HCT116 (cell line): ENCODE data around the gene HOXD13. TPM values are rescaled to one million over a fixed set of nuclear protein-coding genes. Genes with fewer than 3 reads are reported as not detected.

Source experiments
- ATAC-seq: fragments of 200-7000 bp; cut with Tn5 transposase; 2 replicates; pipeline ENCODE4 v1.9.1; 2020; ENCODE audit warnings: mild to moderate bottlenecking, moderate library complexity
- BruUV-seq: library from RNA; stranded (reverse); fragments of 400-500 nt; replicated peaks from 2 replicates; lab custom pipeline; 2021; lab: Mats Ljungman, UMichigan
- CTCF ChIA-PET: fragments of 300-600 bp; sonication (Branson Sonifier 250); formaldehyde crosslinking; loops from one replicate; lab custom pipeline; 2021; ENCODE audit warnings: antibody characterized with exemption; lab: Charles Lee
- POLR2A ChIA-PET: fragments of 300-600, 350-600 bp; sonication (Branson Sonifier 250); formaldehyde crosslinking; loops from one replicate; lab custom pipeline; 2021; ENCODE audit warnings: antibody characterized with exemption; lab: Charles Lee
- RAD21 ChIA-PET, 2 experiments: fragments of 300-600 bp; sonication (Branson Sonifier 250); formaldehyde crosslinking; loops; one replicate each; lab custom pipeline; 2023; ENCODE audit warnings: low total read pairs in 2 of 2; ENCODE audit not compliant: uncharacterized antibody in 2 of 2, unreplicated experiment in 2 of 2, low non-redundant PET in 1 of 2; lab: Charles Lee
- DNase-seq: peaks from one replicate; pipeline ENCODE4 v3.0.0-alpha.2; 2010; ENCODE audit warnings: low read depth, low spot score
- H2AFZ ChIP-seq: fragments of 200-600 bp; shearing (Covaris generic), sonication (generic); 2 replicates; pipeline ENCODE4 v1.6.1; 2017; ENCODE audit warnings: low read depth, mixed run types, mixed read lengths, antibody characterized with exemption, low read length; ENCODE audit not compliant: poor library complexity, severe bottlenecking
- H3K27ac ChIP-seq: 2 replicates; pipeline ENCODE4 v1.5.1; 2012; ENCODE audit warnings: low read depth, low read length
- H3K27me3 ChIP-seq: fragments of 200-600 bp; sonication (generic); 2 replicates; pipeline ENCODE4 v1.6.1; 2016; ENCODE audit warnings: mixed run types, low read length, mixed read lengths; ENCODE audit not compliant: insufficient read depth
- H3K36me3 ChIP-seq, 2 experiments: fragments of 200-500 bp in 1 of 2; fragments of 200-600 bp in 1 of 2; sonication (Bioruptor generic) in 1 of 2; sonication (generic) in 1 of 2; 2 replicates each; pipeline versions ENCODE4 v1.5.1 to v1.6.1; 2014 to 2016; ENCODE audit warnings: low read length in 2 of 2, inconsistent platforms in 1 of 2, mixed read lengths in 1 of 2, mixed run types in 1 of 2; ENCODE audit not compliant: insufficient read depth in 2 of 2, control insufficient read depth in 1 of 2
- H3K4me1 ChIP-seq, 2 experiments: fragments of 200-600 bp in 1 of 2; sonication (generic) in 1 of 2; 2 replicates each; pipeline versions ENCODE4 v1.5.1 to v1.6.1; 2012 to 2017; ENCODE audit warnings: low read length in 2 of 2, inconsistent platforms in 1 of 2, mild to moderate bottlenecking in 1 of 2, mixed read lengths in 1 of 2, mixed run types in 1 of 2, moderate library complexity in 1 of 2; ENCODE audit not compliant: insufficient read depth in 2 of 2, control insufficient read depth in 1 of 2
- H3K4me2 ChIP-seq: fragments of 200-600 bp; sonication (generic); 2 replicates; pipeline ENCODE4 v1.6.1; 2017; ENCODE audit warnings: mixed run types, low read length, mixed read lengths
- H3K4me3 ChIP-seq, 2 experiments: fragments of 200-600 bp in 1 of 2; sonication (generic) in 1 of 2; replicated peaks in 1 of 2; 2 replicates each; pipeline ENCODE4 v1.5.1; 2011 to 2016; ENCODE audit warnings: low read length in 2 of 2, control low read depth in 1 of 2, low read depth in 1 of 2, mild to moderate bottlenecking in 1 of 2, mixed read lengths in 1 of 2, mixed run types in 1 of 2
- H3K79me2 ChIP-seq: fragments of 200-600 bp; sonication (generic); 2 replicates; pipeline ENCODE4 v1.6.1; 2017; ENCODE audit warnings: mild to moderate bottlenecking, mixed run types, low read length, moderate library complexity, mixed read lengths; ENCODE audit not compliant: insufficient read depth
- H3K9ac ChIP-seq: fragments of 200-600 bp; sonication (generic); 2 replicates; pipeline ENCODE4 v1.6.1; 2016; ENCODE audit warnings: low read length, mixed read lengths
- H3K9me2 ChIP-seq: fragments of 200-600 bp; sonication (generic), shearing (Covaris generic); 2 replicates; pipeline ENCODE4 v1.6.1; 2017; ENCODE audit warnings: mixed run types, mild to moderate bottlenecking, moderate library complexity; ENCODE audit not compliant: insufficient read depth
- H3K9me3 ChIP-seq, 2 experiments: fragments of 200-500 bp in 1 of 2; fragments of 200-600 bp in 1 of 2; sonication (Bioruptor generic) in 1 of 2; sonication (generic) in 1 of 2; 2 replicates each; pipeline ENCODE4 v1.6.1; 2014 to 2017; ENCODE audit warnings: low read length in 2 of 2, mixed read lengths in 2 of 2, inconsistent platforms in 1 of 2, low read depth in 1 of 2, mild to moderate bottlenecking in 1 of 2, mixed run types in 1 of 2, moderate library complexity in 1 of 2; ENCODE audit not compliant: control insufficient read depth in 1 of 2, insufficient read depth in 1 of 2
- H4K20me1 ChIP-seq: fragments of 200-600 bp; sonication (generic), shearing (Covaris generic); 2 replicates; pipeline ENCODE4 v1.6.1; 2017; ENCODE audit warnings: mixed run types, mild to moderate bottlenecking, moderate library complexity; ENCODE audit not compliant: insufficient read depth
- CEBPB ChIP-seq: IDR thresholded peaks from 2 replicates; pipeline ENCODE4 v1.6.1; 2012; ENCODE audit warnings: low read depth
- EGR1 ChIP-seq: IDR thresholded peaks from 2 replicates; pipeline ENCODE4 v1.6.1; 2012; ENCODE audit warnings: low read depth
- EZH2 ChIP-seq: fragments of 200-600 bp; sonication (generic); IDR thresholded peaks from 2 replicates; pipeline ENCODE4 v1.6.1; 2017; ENCODE audit warnings: antibody characterized with exemption, mixed run types
- EZH2phosphoT487 ChIP-seq: fragments of 200-600 bp; IDR thresholded peaks from 2 replicates; pipeline ENCODE4 v1.6.1; 2018; ENCODE audit warnings: antibody characterized with exemption, borderline replicate concordance
- FOSL1 ChIP-seq: IDR thresholded peaks from 2 replicates; pipeline ENCODE4 v1.6.1; 2012; ENCODE audit warnings: low read depth
- JUND ChIP-seq: IDR thresholded peaks from 2 replicates; pipeline ENCODE4 v1.6.1; 2012
- POLR2A ChIP-seq: IDR thresholded peaks from 2 replicates; pipeline ENCODE4 v1.7.0; 2011; ENCODE audit warnings: borderline replicate concordance; ENCODE audit not compliant: insufficient read depth, insufficient read length; ENCODE audit errors: extremely low read depth
- SIN3A ChIP-seq: IDR thresholded peaks from 2 replicates; pipeline ENCODE4 v1.6.1; 2012; ENCODE audit warnings: low read depth
- SP1 ChIP-seq: IDR thresholded peaks from 2 replicates; pipeline ENCODE4 v1.6.1; 2012; ENCODE audit warnings: low read depth
- YY1 ChIP-seq: IDR thresholded peaks from 2 replicates; pipeline ENCODE4 v1.6.1; 2011; ENCODE audit warnings: low read length, low read depth, moderate library complexity, mild to moderate bottlenecking; ENCODE audit not compliant: insufficient replicate concordance; ENCODE audit errors: extremely low read depth
- intact Hi-C: fragments of 100-400 bp; cut with micrococcal nuclease; formaldehyde crosslinking; loops from 2 replicates; pipeline ENCODE4 v1.10.0; 2022
- total RNA-seq: library from RNA; stranded (reverse); gene quantifications from one replicate; pipeline ENCODE4 v1.2.1, GENCODE V29; 2021; ENCODE audit not compliant: unreplicated experiment
- TF ChIP-seq, protein P1 (sequence below): IDR thresholded peaks from 2 replicates; pipeline ENCODE4 v1.6.1; 2012

HOXD13 gene
- total RNA-seq, 1 experiment from 2014 or later: not detected

DNA sequence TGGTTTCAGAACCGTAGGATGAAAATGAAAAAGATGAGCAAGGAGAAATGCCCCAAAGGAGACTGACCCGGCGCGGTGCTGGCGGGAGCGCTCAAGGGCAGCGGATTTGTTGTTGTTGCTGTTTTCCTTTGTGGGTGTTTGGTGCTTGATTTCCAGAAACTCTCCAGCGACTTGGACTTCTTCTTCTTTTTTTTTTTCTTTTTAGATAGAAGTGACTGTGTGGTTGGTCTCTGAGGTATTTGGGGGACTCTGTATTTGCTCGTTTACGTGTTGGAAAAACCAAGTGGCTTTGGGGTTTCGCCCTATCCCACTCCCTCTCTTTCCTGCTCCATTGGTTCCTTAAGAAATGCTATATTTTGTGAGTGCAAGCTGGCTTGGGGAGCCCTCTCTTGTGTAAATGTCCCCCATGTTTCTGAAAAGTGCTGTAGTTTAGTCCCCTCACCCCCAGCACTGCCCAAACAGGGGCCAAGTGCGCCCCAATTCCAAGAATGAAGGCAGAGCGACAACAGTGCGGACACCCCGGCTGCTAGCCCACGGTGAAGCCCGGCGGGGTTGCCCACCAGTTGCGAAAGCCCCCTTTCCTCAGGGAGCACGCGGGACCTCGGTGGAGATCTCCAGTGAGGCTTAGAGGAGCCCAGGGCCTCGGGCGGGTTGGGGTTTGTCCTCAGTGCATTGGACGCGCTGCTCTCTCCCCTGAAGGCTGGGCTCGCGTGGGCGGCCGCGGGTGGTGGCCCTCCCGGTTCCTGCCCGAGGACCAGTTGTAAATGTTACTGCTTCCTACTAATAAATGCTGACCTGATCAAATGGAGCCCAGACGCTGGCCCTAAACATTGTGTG, 31.8 kb downstream of the HOXD13 start:
- Histone ChIP-seq H3K9ac (no peak overlapping the region), H3K4me2 (no peak overlapping the region)
- ATAC-seq: no peak

DNA sequence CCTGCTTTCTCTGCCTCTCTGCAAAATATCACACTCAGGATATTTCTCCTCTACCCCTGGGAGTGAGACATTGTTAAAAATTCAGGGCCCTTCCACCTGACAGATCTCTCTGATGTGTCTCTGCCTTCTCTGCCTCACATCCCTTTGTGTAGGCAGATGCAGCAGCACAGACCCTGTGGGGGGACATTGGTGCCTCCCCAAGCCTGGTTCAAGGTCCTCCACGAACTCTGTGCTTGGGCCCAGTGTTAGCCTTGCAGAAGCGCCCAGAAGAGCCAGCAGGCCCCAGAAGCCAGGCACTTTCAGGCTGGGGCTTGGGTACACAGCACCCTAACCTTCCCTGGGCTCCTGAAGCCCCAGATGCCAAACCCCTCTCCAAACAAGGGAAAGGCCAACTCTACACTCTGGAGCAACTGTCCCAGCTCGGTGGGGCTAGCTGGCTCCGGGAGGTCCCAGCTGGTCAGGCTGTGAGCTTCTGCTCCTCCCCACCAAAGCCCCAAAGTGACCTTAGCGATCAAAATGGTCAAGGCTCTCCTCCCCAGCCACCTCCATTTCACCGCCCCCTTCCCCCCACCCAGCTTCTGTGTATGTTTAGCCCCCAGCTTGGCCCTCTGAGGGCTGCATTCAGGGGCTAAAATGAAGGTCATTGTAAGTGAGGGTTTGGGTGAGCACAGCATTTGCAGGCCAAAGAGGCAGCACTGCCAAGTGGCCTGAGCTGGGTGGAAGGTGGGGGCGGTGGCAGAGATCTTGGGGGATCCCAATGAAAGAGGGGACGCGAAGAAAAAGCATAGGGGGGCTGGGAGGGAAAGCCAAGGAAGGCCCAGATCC, 32.6 kb downstream of the HOXD13 start:
- intact Hi-C loops: loop anchor here (5.0 kb wide), 3 partner anchors 707 to 1632 kb away; no protein-coding TSS in a partner anchor
- no peaks in the 10 kb centered on the region for H3K79me2 ChIP-seq
- ATAC-seq (no peak), DNase-seq (no peak)
- H3K4me3 ChIP-seq: no peak overlapping the region
- no peaks in the 10 kb centered on the region for H3K9me3 ChIP-seq
- H4K20me1 ChIP-seq: no peaks in the 10 kb centered on the region
- ChIA-PET POLR2A (no interaction called here), CTCF (interaction anchor here (1.0 to 3.9 kb wide), 4 partner anchors 15 to 1024 kb away, joined by 4 to 31 read pairs (median 17); no protein-coding TSS in a partner anchor), RAD21 (no interaction called here)
- TF ChIP-seq POLR2A (no peak), SIN3A (no peak), JUND (no peak), EGR1 (no peak), YY1 (no peak), SP1 (no peak), FOSL1 (no peak), EZH2 (no peak), EZH2phosphoT487 (no peak)
- no TSS peak for BruUV-seq
- no peak overlapping the region for H3K4me2 ChIP-seq
- peaks cover 0 to 8% of the 10 kb centered on the region in 2 experiments; a peak in 2 of 4 replicates for H3K4me1 ChIP-seq
- no peak overlapping the region for H2AFZ ChIP-seq
- no peaks in the 10 kb centered on the region for H3K36me3 ChIP-seq
- H3K9ac ChIP-seq: no peak overlapping the region
- no peaks in the 10 kb centered on the region for H3K9me2 ChIP-seq
- H3K27me3 ChIP-seq: no peaks in the 10 kb centered on the region
- no peak overlapping the region for H3K27ac ChIP-seq

More for the DNA sequence above, 31.8 kb downstream of the HOXD13 start:
- Histone ChIP-seq H4K20me1 (no peaks in the 10 kb centered on the region), H2AFZ (no peak overlapping the region), H3K4me1 (peaks cover 0 to 5% of the 10 kb centered on the region in 2 experiments; a peak in 2 of 4 replicates), H3K27ac (no peak overlapping the region), H3K4me3 (no peak overlapping the region), H3K9me2 (no peaks in the 10 kb centered on the region), H3K9me3 (no peaks in the 10 kb centered on the region), H3K79me2 (no peaks in the 10 kb centered on the region), H3K36me3 (no peaks in the 10 kb centered on the region), H3K27me3 (no peaks in the 10 kb centered on the region)
- DNase-seq: no peak
- TF ChIP-seq, protein P1, sequence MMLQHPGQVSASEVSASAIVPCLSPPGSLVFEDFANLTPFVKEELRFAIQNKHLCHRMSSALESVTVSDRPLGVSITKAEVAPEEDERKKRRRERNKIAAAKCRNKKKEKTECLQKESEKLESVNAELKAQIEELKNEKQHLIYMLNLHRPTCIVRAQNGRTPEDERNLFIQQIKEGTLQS: no peak
- TF ChIP-seq CEBPB (no peak), EZH2 (no peak), JUND (no peak)
- RAD21 ChIA-PET: no interaction called here
- CTCF ChIA-PET: no interaction called here
- intact Hi-C loops: no loop called here
- POLR2A ChIA-PET: no interaction called here
- no TSS peak for BruUV-seq
